ENCODE results near the gene RBM47. TPM values are rescaled to one million over a fixed set of nuclear protein-coding genes. Genes with fewer than 3 reads are reported as not detected.

RBM47 gene
- total and polyA plus RNA-seq, 8 donors, result 21.9 to 110 (median 28.0) TPM

GRCh38 chr4:40507977-40508376, 121.7 kb downstream of the RBM47 start:
- DNase-seq (no peak), ATAC-seq (no peak)
- Histone ChIP-seq H3K27ac (no peak overlapping the region), H3K9me3 (no peaks in the 10 kb centered on the region), H3K4me3 (no peak overlapping the region), H3K27me3 (no peaks in the 10 kb centered on the region), H3K36me3 (peaks cover 0 to 2% of the 10 kb centered on the region in 2 donors), H3K4me1 (peaks cover 0 to 17% of the 10 kb centered on the region in 2 donors)
- intact Hi-C loops (cut with DNase I), result no loop called here
- no peak for TF ChIP-seq CTCF (IDR thresholded peaks at IDR 0.05)

GRCh38 chr4:40506492-40506891, 123.2 kb downstream of the RBM47 start:
- no peaks in the 10 kb centered on the region for H3K27me3 ChIP-seq
- TF ChIP-seq CTCF (IDR thresholded peaks at IDR 0.05), result no peak
- H3K4me1 ChIP-seq, result peaks cover 0 to 31% of the 10 kb centered on the region in 2 donors
- DNase-seq (no peak), ATAC-seq (no peak)
- peaks cover 0 to 2% of the 10 kb centered on the region in 2 donors for H3K36me3 ChIP-seq
- H3K4me3 ChIP-seq, result no peak overlapping the region
- intact Hi-C loops (cut with DNase I), result no loop called here
- no peaks in the 10 kb centered on the region for H3K9me3 ChIP-seq
- H3K27ac ChIP-seq, result no peak overlapping the region

GRCh38 chr4:40506066-40506465, 123.6 kb downstream of the RBM47 start:
- intact Hi-C loops (cut with DNase I), result no loop called here
- DNase-seq (no peak), ATAC-seq (peak; percentile 31)
- Histone ChIP-seq H3K4me3 (no peak overlapping the region), H3K27ac (no peak overlapping the region), H3K4me1 (peaks cover 0 to 32% of the 10 kb centered on the region in 2 donors), H3K9me3 (no peaks in the 10 kb centered on the region), H3K27me3 (no peaks in the 10 kb centered on the region), H3K36me3 (peaks cover 0 to 1% of the 10 kb centered on the region in 2 donors)
- TF ChIP-seq CTCF (IDR thresholded peaks at IDR 0.05), result no peak

GRCh38 chr4:40502934-40503333, 126.7 kb downstream of the RBM47 start:
- no peaks in the 10 kb centered on the region for H3K9me3 ChIP-seq
- no peak for DNase-seq
- peak; percentile 38 for ATAC-seq
- peaks cover 0 to 32% of the 10 kb centered on the region in 2 donors for H3K4me1 ChIP-seq
- H3K27me3 ChIP-seq, result no peaks in the 10 kb centered on the region
- H3K4me3 ChIP-seq, result no peak overlapping the region
- intact Hi-C loops (cut with DNase I), result no loop called here
- TF ChIP-seq CTCF (IDR thresholded peaks at IDR 0.05), result no peak
- peak overlapping the region in 1 of 2 donors; percentile 53 for H3K27ac ChIP-seq
- peaks cover 0 to 9% of the 10 kb centered on the region in 2 donors for H3K36me3 ChIP-seq

- H3K4me3 ChIP-seq, result no peak overlapping the region
- peaks cover 0 to 32% of the 10 kb centered on the region in 2 donors for H3K4me1 ChIP-seq
- no peaks in the 10 kb centered on the region for H3K27me3 ChIP-seq
- peak overlapping the region in 1 of 2 donors; percentile 53 for H3K27ac ChIP-seq
- intact Hi-C loops (cut with DNase I), result no loop called here
- peaks cover 0 to 9% of the 10 kb centered on the region in 2 donors for H3K36me3 ChIP-seq
- ATAC-seq, result peak; percentile 62
- no peak for DNase-seq
- no peaks in the 10 kb centered on the region for H3K9me3 ChIP-seq
- no peak for TF ChIP-seq CTCF (IDR thresholded peaks at IDR 0.05)
These were observed 127.4 kb downstream of the RBM47 start for GRCh38 chr4:40502220-40502619.
